Endodermal cell (in vitro differentiated cells): ENCODE data around the gene PODNL1. TPM values are rescaled to one million over a fixed set of nuclear protein-coding genes. Genes with fewer than 3 reads are reported as not detected.
A peak's percentile ranks its signal among the peaks of the same experiment; 100 is the strongest.

Experiments used
- DNase-seq: peaks from one replicate; pipeline ENCODE4 v3.0.0-alpha.2; 2017
- H3K27ac ChIP-seq: 2 replicates; pipeline ENCODE4 v1.5.1; 2013; ENCODE audit warnings: mild to moderate bottlenecking, low read depth, low read length, moderate library complexity
- H3K27me3 ChIP-seq: 2 replicates; pipeline ENCODE4 v1.6.1; 2013; ENCODE audit warnings: mild to moderate bottlenecking, low read length, moderate library complexity; ENCODE audit not compliant: insufficient read depth, control insufficient read depth, poor library complexity, severe bottlenecking
- H3K36me3 ChIP-seq: 2 replicates; pipeline ENCODE4 v1.7.0; 2013; ENCODE audit warnings: mild to moderate bottlenecking, low read length, moderate library complexity; ENCODE audit not compliant: control insufficient read depth, insufficient read depth
- H3K4me1 ChIP-seq: one replicate; pipeline ENCODE4 v1.7.0; 2013; ENCODE audit warnings: low read length; ENCODE audit not compliant: control insufficient read depth, insufficient read depth
- H3K4me3 ChIP-seq: 2 replicates; pipeline ENCODE4 v1.5.1; 2013; ENCODE audit warnings: mild to moderate bottlenecking, low read length, moderate library complexity
- H3K9ac ChIP-seq: 2 replicates; pipeline ENCODE4 v1.6.1; 2013; ENCODE audit warnings: mild to moderate bottlenecking, low read length, moderate library complexity; ENCODE audit not compliant: poor library complexity, severe bottlenecking; ENCODE audit errors: extremely low read depth
- H3K9me3 ChIP-seq: 2 replicates; pipeline ENCODE4 v1.6.1; 2013; ENCODE audit warnings: mild to moderate bottlenecking, low read length, moderate library complexity; ENCODE audit not compliant: control insufficient read depth
- H3K27ac Mint-ChIP-seq: 2 replicates; pipeline ENCODE4 v1.8.0; 2020; ENCODE audit warnings: mixed read lengths
- H3K27me3 Mint-ChIP-seq: 2 replicates; pipeline ENCODE4 v1.8.0; 2021; ENCODE audit warnings: mild to moderate bottlenecking, mixed read lengths; ENCODE audit not compliant: insufficient read depth
- H3K36me3 Mint-ChIP-seq: 2 replicates; pipeline ENCODE4 v1.8.0; 2020; ENCODE audit warnings: low read depth, mixed read lengths
- H3K4me1 Mint-ChIP-seq: 2 replicates; pipeline ENCODE4 v1.8.0; 2020; ENCODE audit warnings: mixed read lengths
- H3K4me3 Mint-ChIP-seq: 2 replicates; pipeline ENCODE4 v1.8.0; 2020; ENCODE audit warnings: mild to moderate bottlenecking, moderate library complexity, mixed read lengths
- H3K9me3 Mint-ChIP-seq: 2 replicates; pipeline ENCODE4 v1.8.0; 2020; ENCODE audit warnings: mild to moderate bottlenecking, mixed read lengths
- WGBS, 2 experiments: methylation state at CpG; one replicate each; pipeline versions ENCODE4 v1.1.5 to v1.1.7; 2013; ENCODE audit warnings: missing lambda C conversion rate in 2 of 2, mixed read lengths in 1 of 2; ENCODE audit not compliant: insufficient coverage in 1 of 2, insufficient read length in 1 of 2; 5-methylcytosine and 5-hydroxymethylcytosine counted together
- total RNA-seq, 2 donors: library from RNA; stranded (reverse); fragmentation: NEBNext Ultra II Directional in 1 of 2; extraction: Animal tissue kit (Norgen Biotek cat#: 25700) in 1 of 2; gene quantifications; 2 replicates in 1 of 2; 3 replicates in 1 of 2; pipeline ENCODE4 v1.2.1, GENCODE V29; 2021
- TF ChIP-seq, protein P1 (sequence below): fragments of 200-600 bp; sonication (generic); conservative IDR thresholded peaks from 2 replicates; pipeline ENCODE4 v1.5.0; 2021; ENCODE audit warnings: antibody characterized with exemption, mild to moderate bottlenecking

Gene PODNL1
- total RNA-seq, 2 donors from 2014 or later: 0.29 TPM; not detected in 1

DNA sequence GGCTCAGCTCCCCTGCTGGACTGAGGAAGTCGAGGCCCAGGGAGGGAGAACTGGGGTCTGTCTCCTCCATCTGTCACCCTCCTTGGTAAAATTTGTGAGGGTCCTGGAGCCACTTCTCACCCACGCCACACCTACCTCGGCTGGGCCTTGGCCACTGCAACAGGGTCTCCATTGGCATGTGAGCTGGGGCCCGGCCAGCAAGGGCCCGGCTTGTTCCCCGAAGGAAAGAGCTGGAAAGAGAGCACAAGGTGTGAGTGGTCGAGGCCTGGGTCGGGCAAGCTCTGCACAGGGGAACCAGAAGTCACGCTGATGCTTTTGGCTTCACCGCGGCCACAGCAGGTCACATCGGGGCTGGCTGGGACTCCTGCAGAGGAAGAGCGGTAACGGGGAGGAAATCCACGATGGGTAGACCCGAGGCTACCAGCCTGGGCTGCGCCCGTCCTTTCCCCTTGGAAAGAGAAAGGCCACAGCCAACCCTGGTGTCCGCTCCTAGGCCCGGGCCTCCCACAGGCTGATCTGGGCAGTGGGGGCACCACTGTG lies 52.3 kb downstream of the PODNL1 start:
- 91 to 94% methylated on average over 12 to 20 of the region's 20 CpGs for WGBS, 2 experiments
- Histone ChIP-seq H3K4me1 (peaks cover 6% of the 10 kb centered on the region), H3K9ac (no peak overlapping the region), H3K4me3 (no peak overlapping the region), H3K9me3 (no peaks in the 10 kb centered on the region), H3K27ac (no peak overlapping the region), H3K27me3 (no peaks in the 10 kb centered on the region), H3K36me3 (no peaks in the 10 kb centered on the region)
- H3K4me3 Mint-ChIP-seq: no peak overlapping the region
- H3K9me3 Mint-ChIP-seq: no peaks in the 10 kb centered on the region
- no peak overlapping the region for H3K27ac Mint-ChIP-seq
- peaks cover 2% of the 10 kb centered on the region for H3K36me3 Mint-ChIP-seq
- H3K4me1 Mint-ChIP-seq: peaks cover 6% of the 10 kb centered on the region
- no peaks in the 10 kb centered on the region for H3K27me3 Mint-ChIP-seq
- no peak for DNase-seq
- TF ChIP-seq, protein P1, sequence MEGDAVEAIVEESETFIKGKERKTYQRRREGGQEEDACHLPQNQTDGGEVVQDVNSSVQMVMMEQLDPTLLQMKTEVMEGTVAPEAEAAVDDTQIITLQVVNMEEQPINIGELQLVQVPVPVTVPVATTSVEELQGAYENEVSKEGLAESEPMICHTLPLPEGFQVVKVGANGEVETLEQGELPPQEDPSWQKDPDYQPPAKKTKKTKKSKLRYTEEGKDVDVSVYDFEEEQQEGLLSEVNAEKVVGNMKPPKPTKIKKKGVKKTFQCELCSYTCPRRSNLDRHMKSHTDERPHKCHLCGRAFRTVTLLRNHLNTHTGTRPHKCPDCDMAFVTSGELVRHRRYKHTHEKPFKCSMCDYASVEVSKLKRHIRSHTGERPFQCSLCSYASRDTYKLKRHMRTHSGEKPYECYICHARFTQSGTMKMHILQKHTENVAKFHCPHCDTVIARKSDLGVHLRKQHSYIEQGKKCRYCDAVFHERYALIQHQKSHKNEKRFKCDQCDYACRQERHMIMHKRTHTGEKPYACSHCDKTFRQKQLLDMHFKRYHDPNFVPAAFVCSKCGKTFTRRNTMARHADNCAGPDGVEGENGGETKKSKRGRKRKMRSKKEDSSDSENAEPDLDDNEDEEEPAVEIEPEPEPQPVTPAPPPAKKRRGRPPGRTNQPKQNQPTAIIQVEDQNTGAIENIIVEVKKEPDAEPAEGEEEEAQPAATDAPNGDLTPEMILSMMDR: no peak

DNA sequence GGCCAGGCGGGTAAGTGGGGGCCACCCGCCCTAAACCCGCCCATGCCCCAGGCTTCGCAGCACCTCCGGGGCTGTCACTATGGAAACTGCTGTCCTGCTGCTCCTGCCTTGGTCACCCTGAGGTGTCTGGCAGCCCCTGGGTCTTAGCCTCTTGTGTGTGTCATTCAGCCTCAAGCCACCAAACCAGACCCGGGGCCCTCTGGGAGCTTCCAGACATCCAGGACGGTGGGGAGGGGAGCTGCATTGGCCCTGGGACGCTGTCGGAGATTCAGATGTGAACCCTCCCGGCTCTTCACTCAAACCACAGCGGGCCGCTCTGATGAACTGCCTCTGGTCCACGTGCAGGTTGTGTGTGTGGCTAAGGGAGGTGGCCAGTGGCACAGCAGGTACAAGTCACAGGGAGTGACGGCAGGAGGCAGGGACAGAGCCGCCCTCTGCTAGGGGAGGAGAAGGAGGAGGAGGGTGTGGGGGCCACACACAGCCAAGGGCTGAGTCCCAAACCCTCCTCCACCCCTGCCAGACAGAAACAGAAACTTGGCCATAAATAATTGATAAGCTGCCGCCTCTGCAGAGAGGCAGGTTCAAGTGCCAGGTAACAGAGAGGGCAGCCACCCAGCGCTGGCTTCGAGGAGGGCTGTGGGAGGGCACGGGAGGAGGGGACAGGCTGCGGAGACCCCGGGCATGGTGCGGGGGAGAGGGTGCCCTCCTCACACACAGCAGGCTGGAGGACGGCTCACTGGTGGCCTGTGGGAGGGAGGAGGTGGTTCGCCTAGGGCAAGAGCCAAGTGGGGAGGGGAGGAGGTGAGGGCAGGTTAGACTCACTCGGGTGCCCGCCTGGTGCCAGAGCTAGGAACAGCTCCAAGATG lies 53.3 kb downstream of the PODNL1 start:
- peaks cover 11% of the 10 kb centered on the region for H3K4me1 ChIP-seq
- TF ChIP-seq, protein P1: no peak
- no peak overlapping the region for H3K9ac ChIP-seq
- H3K27me3 ChIP-seq: no peaks in the 10 kb centered on the region
- Mint-ChIP-seq H3K4me1 (peaks cover 12% of the 10 kb centered on the region), H3K4me3 (no peak overlapping the region), H3K9me3 (no peaks in the 10 kb centered on the region), H3K27me3 (no peaks in the 10 kb centered on the region), H3K27ac (no peak overlapping the region), H3K36me3 (no peaks in the 10 kb centered on the region)
- no peak overlapping the region for H3K27ac ChIP-seq
- 78 to 86% methylated on average over 7 to 26 of the region's 26 CpGs for WGBS, 2 experiments
- H3K9me3 ChIP-seq: no peaks in the 10 kb centered on the region
- no peak for DNase-seq
- no peak overlapping the region for H3K4me3 ChIP-seq
- H3K36me3 ChIP-seq: no peaks in the 10 kb centered on the region

DNA sequence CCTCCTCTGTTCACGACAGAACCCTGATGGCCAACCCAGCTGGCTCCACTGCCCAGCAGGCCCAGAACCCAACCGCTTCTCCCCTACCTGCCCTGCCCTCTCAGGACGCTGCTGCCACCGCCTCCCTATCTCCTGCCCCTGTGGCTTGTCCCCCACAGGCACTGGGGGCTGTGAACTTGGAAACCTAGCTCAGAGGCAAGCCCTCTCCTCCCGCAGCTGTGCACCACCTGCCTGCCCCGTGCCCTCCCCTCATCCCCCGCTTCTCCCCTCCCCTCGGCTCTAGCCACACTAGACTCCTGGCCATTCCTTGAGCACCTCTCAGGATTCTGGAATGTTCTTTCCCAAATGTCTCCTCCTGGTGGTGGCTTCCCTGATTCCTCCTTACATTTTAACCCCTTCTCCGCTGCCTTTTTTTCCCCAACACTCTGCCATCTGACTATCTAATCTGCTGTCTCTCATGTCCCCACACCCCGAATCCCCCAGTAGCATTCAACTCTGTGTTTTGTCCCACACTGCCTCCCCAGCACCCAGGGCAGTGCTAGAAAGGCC lies 54.6 kb downstream of the PODNL1 start:
- TF ChIP-seq, protein P1: peak; percentile 61
- Mint-ChIP-seq H3K4me3 (no peak overlapping the region), H3K4me1 (peaks cover 12% of the 10 kb centered on the region), H3K9me3 (no peaks in the 10 kb centered on the region), H3K36me3 (no peaks in the 10 kb centered on the region), H3K27ac (peak overlapping the region; percentile 26), H3K27me3 (peaks cover under 1% of the 10 kb centered on the region)
- H3K4me3 ChIP-seq: no peak overlapping the region
- no peak overlapping the region for H3K9ac ChIP-seq
- H3K36me3 ChIP-seq: no peaks in the 10 kb centered on the region
- no peak for DNase-seq
- 84 to 86% methylated on average over 4 to 10 of the region's 10 CpGs for WGBS, 2 experiments
- H3K4me1 ChIP-seq: peaks cover 11% of the 10 kb centered on the region
- no peaks in the 10 kb centered on the region for H3K27me3 ChIP-seq
- no peaks in the 10 kb centered on the region for H3K9me3 ChIP-seq
- H3K27ac ChIP-seq: no peak overlapping the region
